IMR-90 (cell line): Measurements from ENCODE around the gene RELT.

ENCODE experiments used
- CEBPB ChIP-seq: IDR thresholded peaks from 2 replicates; pipeline ENCODE4 v1.6.1; 2012; ENCODE audit warnings: low read depth, low read length, improper control_type of control experiment
- MAFK ChIP-seq: IDR thresholded peaks from 2 replicates; pipeline ENCODE4 v1.6.1; 2012; ENCODE audit warnings: low read depth, low read length, improper control_type of control experiment
- MAZ ChIP-seq: IDR thresholded peaks from 2 replicates; pipeline ENCODE4 v1.6.1; 2012; ENCODE audit warnings: low read depth, mild to moderate bottlenecking, low read length, improper control_type of control experiment, moderate library complexity, borderline replicate concordance
- MXI1 ChIP-seq: IDR thresholded peaks from 2 replicates; pipeline ENCODE4 v1.6.1; 2012; ENCODE audit warnings: low read depth, mild to moderate bottlenecking, low read length, moderate library complexity, borderline replicate concordance
- NFE2L2 ChIP-seq: fragments of 150-350 bp; IDR thresholded peaks from 2 replicates; pipeline ENCODE4 v1.6.1; 2016; ENCODE audit warnings: low read depth, mild to moderate bottlenecking, low read length
- POLR2A ChIP-seq: IDR thresholded peaks from 2 replicates; pipeline ENCODE4 v1.6.1; 2012; ENCODE audit warnings: mild to moderate bottlenecking, low read depth, low read length
- RAD21 ChIP-seq: IDR thresholded peaks from 2 replicates; pipeline ENCODE4 v1.6.1; 2012; ENCODE audit warnings: low read length, improper control_type of control experiment
- RCOR1 ChIP-seq: IDR thresholded peaks from 2 replicates; pipeline ENCODE4 v1.6.1; 2012; ENCODE audit warnings: mild to moderate bottlenecking, low read length, improper control_type of control experiment; ENCODE audit not compliant: insufficient replicate concordance
- RFX5 ChIP-seq: IDR thresholded peaks from 2 replicates; pipeline ENCODE4 v1.8.0; 2012; ENCODE audit warnings: low read depth, mild to moderate bottlenecking, low read length, moderate library complexity
- TF ChIP-seq, protein P1 (sequence below): fragments of 150-350 bp; IDR thresholded peaks from 2 replicates; pipeline ENCODE4 v1.6.1; 2017; ENCODE audit warnings: mild to moderate bottlenecking, antibody characterized with exemption, low read length, low read depth
- TF ChIP-seq, protein P2 (sequence below): conservative IDR thresholded peaks from 2 replicates; pipeline ENCODE4 v1.5.1; 2012; ENCODE audit warnings: mild to moderate bottlenecking, low read depth, low read length, improper control_type of control experiment

DNA sequence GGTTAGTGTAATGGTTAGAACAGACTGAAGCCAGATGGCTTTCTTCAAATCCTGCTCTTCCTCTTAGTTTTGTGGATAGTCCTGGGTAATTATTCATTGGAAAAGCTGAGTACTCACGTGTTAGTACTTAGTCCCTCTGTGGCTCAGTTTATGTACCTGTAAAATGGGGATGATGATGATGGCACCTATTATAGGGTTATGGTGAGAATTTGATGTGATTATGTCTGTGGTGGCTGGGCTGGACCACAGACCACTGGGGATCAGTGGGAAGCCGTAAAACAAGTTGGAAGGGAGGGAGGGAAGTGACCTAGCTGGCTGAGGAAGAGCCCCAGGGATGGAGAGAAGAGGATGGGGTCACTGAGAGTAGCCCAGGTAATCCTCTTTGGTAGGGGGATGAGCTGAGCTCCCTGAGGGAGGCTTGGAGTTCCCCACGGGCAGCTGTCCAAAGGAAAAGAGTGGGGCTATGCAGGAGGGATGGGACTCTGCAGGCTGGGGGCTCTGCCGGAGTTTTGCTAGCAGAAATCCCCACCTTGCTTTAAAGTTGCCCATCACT is 48.3 kb upstream of the RELT start:
- TF ChIP-seq MAFK: no peak
- no peak for TF ChIP-seq POLR2A
- TF ChIP-seq, protein P1, sequence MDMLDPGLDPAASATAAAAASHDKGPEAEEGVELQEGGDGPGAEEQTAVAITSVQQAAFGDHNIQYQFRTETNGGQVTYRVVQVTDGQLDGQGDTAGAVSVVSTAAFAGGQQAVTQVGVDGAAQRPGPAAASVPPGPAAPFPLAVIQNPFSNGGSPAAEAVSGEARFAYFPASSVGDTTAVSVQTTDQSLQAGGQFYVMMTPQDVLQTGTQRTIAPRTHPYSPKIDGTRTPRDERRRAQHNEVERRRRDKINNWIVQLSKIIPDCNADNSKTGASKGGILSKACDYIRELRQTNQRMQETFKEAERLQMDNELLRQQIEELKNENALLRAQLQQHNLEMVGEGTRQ: no peak
- TF ChIP-seq, protein P2, sequence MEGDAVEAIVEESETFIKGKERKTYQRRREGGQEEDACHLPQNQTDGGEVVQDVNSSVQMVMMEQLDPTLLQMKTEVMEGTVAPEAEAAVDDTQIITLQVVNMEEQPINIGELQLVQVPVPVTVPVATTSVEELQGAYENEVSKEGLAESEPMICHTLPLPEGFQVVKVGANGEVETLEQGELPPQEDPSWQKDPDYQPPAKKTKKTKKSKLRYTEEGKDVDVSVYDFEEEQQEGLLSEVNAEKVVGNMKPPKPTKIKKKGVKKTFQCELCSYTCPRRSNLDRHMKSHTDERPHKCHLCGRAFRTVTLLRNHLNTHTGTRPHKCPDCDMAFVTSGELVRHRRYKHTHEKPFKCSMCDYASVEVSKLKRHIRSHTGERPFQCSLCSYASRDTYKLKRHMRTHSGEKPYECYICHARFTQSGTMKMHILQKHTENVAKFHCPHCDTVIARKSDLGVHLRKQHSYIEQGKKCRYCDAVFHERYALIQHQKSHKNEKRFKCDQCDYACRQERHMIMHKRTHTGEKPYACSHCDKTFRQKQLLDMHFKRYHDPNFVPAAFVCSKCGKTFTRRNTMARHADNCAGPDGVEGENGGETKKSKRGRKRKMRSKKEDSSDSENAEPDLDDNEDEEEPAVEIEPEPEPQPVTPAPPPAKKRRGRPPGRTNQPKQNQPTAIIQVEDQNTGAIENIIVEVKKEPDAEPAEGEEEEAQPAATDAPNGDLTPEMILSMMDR: no peak
- TF ChIP-seq RFX5: no peak
- no peak for TF ChIP-seq MAZ
- peak; percentile 21 for TF ChIP-seq RCOR1
- TF ChIP-seq MXI1: no peak
- no peak for TF ChIP-seq CEBPB
- no peak for TF ChIP-seq NFE2L2
- no peak for TF ChIP-seq RAD21
